Measurements from ENCODE around the gene ACTG2.

- TF ChIP-seq CTCF (conservative IDR thresholded peaks at IDR 0.05; ENCODE audit: low read depth, low read length) (no peak), EZH2 (IDR thresholded peaks at IDR 0.05; ENCODE audit: borderline replicate concordance, low read depth, low read length, poor library complexity, severe bottlenecking) (no peak)
Measured at GRCh38 chr2:73933194-73933593, 40.4 kb downstream of the ACTG2 start.
